K562 (cell line): ENCODE data around the gene STK16. TPM values are rescaled to one million over a fixed set of nuclear protein-coding genes. Genes with fewer than 3 reads are reported as not detected.

Experiments
- ATAC-seq: fragments of 200-7000 bp; cut with Tn5 transposase; 3 replicates; pipeline ENCODE4 v1.9.1; 2020; ENCODE audit warnings: moderate library complexity
- BruUV-seq: library from RNA; stranded (reverse); fragments of 400-500 nt; replicated peaks from 2 replicates; lab custom pipeline; 2021; lab: Mats Ljungman, UMichigan
- CTCF ChIA-PET: fragments of 300-600 bp; formaldehyde crosslinking; extraction: SDS; loops from one replicate; lab custom pipeline; 2021; ENCODE audit warnings: low intra/inter-chr PET ratio; lab: Yijun Ruan, JAX
- POLR2A ChIA-PET: fragments of 300-600, 350-650 bp; sonication (Branson Sonifier 250); formaldehyde crosslinking; extraction: SDS; loops from one replicate; lab custom pipeline; 2021; ENCODE audit warnings: antibody characterized with exemption, inconsistent platforms; lab: Yijun Ruan, JAX
- DNase-seq, 4 experiments: peaks; one replicate each; pipeline versions ENCODE4 v3.0.0 to v3.0.0-alpha.2; 2011 to 2018; ENCODE audit warnings: low spot score in 3 of 4, mixed read lengths in 3 of 4; ENCODE audit errors: extremely low read depth in 1 of 4
- FAIRE-seq: peaks from 2 replicates; lab custom pipeline; 2011; peaks lifted over from hg19 to GRCh38; lab: Jason Lieb, UNC
- H2AFZ ChIP-seq: 2 replicates; pipeline ENCODE4 v1.6.0; 2011; ENCODE audit warnings: low read depth, low read length, control low read depth, inconsistent platforms
- H3K27ac ChIP-seq: fragments of 200-600 bp; 3 replicates; pipeline ENCODE4 v1.8.0; 2011; ENCODE audit warnings: low read depth, mild to moderate bottlenecking, control low read depth, inconsistent platforms, low read length, moderate library complexity, mixed read lengths; ENCODE audit errors: extremely low read depth
- H3K27me3 ChIP-seq, 2 experiments: fragments of 300-600 bp in 1 of 2; 2 replicates in 1 of 2; 3 replicates in 1 of 2; pipeline versions ENCODE4 v1.6.0 to v1.8.0; 2011; ENCODE audit warnings: inconsistent platforms in 2 of 2, low read length in 2 of 2, mild to moderate bottlenecking in 1 of 2, mixed read lengths in 1 of 2, moderate library complexity in 1 of 2; ENCODE audit not compliant: control insufficient read depth in 2 of 2, insufficient read depth in 2 of 2
- H3K36me3 ChIP-seq: fragments of 300-600 bp; 3 replicates; pipeline ENCODE4 v1.8.0; 2011; ENCODE audit warnings: mild to moderate bottlenecking, low read length, inconsistent platforms; ENCODE audit not compliant: control insufficient read depth, insufficient read depth
- H3K4me1 ChIP-seq, 2 experiments: fragments of 200-600 bp in 1 of 2; replicated peaks in 1 of 2; 2 replicates in 1 of 2; 3 replicates in 1 of 2; pipeline versions ENCODE4 v1.5.1 to v1.8.0; 2011; ENCODE audit warnings: inconsistent platforms in 2 of 2, low read length in 2 of 2, mild to moderate bottlenecking in 1 of 2, mixed read lengths in 1 of 2, moderate library complexity in 1 of 2; ENCODE audit not compliant: control insufficient read depth in 2 of 2, insufficient read depth in 2 of 2
- H3K4me2 ChIP-seq: 2 replicates; pipeline ENCODE4 v1.6.1; 2011; ENCODE audit warnings: low read length, control low read depth, inconsistent platforms, mixed read lengths; ENCODE audit not compliant: insufficient read depth
- H3K4me3 ChIP-seq: fragments of 200-600 bp; sonication (generic), shearing (Covaris generic); 2 replicates; pipeline ENCODE4 v1.5.1; 2016; ENCODE audit warnings: control low read depth, inconsistent platforms
- H3K79me2 ChIP-seq: fragments of 200-600 bp; 3 replicates; pipeline ENCODE4 v1.8.0; 2011; ENCODE audit warnings: low read length, inconsistent platforms; ENCODE audit not compliant: control insufficient read depth, insufficient read depth
- H3K9ac ChIP-seq, 2 experiments: 2 replicates each; pipeline versions ENCODE4 v1.6.0 to v1.6.1; 2011; ENCODE audit warnings: low read depth in 2 of 2, low read length in 2 of 2, control low read depth in 1 of 2, inconsistent platforms in 1 of 2, mild to moderate bottlenecking in 1 of 2, mixed read lengths in 1 of 2; ENCODE audit not compliant: insufficient read depth in 1 of 2
- H3K9me1 ChIP-seq: one replicate; pipeline ENCODE4 v1.6.0; 2011; ENCODE audit warnings: inconsistent platforms, mild to moderate bottlenecking, low read length, moderate library complexity; ENCODE audit not compliant: control insufficient read depth, insufficient read depth
- H3K9me3 ChIP-seq: replicated peaks from 2 replicates; pipeline ENCODE4 v1.5.1; 2011; ENCODE audit warnings: low read depth, low read length, inconsistent platforms; ENCODE audit not compliant: control insufficient read depth, insufficient read depth
- H4K20me1 ChIP-seq: replicated peaks from 2 replicates; pipeline ENCODE4 v1.6.1; 2011; ENCODE audit warnings: low read length, inconsistent platforms, mixed read lengths; ENCODE audit not compliant: control insufficient read depth, insufficient read depth
- BACH1 ChIP-seq: fragments of 200-800 bp; sonication (Bioruptor generic); IDR thresholded peaks from 2 replicates; pipeline ENCODE4 v1.6.1; 2016; ENCODE audit warnings: missing genetic modification characterization, missing compliant biosample characterization
- BCOR ChIP-seq: fragments of 450-650 bp; IDR thresholded peaks from 2 replicates; pipeline ENCODE4 v1.6.1; 2016
- FIP1L1 ChIP-seq: fragments of 200-400 bp; formaldehyde crosslinking; IDR thresholded peaks from 2 replicates; pipeline ENCODE4 v1.6.1; 2018; ENCODE audit warnings: mild to moderate bottlenecking, low read depth, low read length; ENCODE audit not compliant: poor library complexity, severe bottlenecking
- HDAC8 ChIP-seq: fragments of 450-650 bp; IDR thresholded peaks from 2 replicates; pipeline ENCODE4 v1.6.1; 2016; ENCODE audit warnings: mild to moderate bottlenecking, missing genetic modification characterization, moderate library complexity, missing compliant biosample characterization
- IRF1 ChIP-seq: sonication (generic); formaldehyde crosslinking; IDR thresholded peaks from 2 replicates; pipeline ENCODE4 v1.8.0; 2022; ENCODE audit warnings: missing genetic modification reagents, mild to moderate bottlenecking, borderline replicate concordance
- KDM4B ChIP-seq, 2 experiments: fragments of 450-650 bp in 1 of 2; sonication (generic) in 1 of 2; IDR thresholded peaks; 2 replicates each; pipeline ENCODE4 v1.6.1; 2016 to 2017; ENCODE audit warnings: borderline replicate concordance in 2 of 2, antibody characterized with exemption in 1 of 2, low read depth in 1 of 2, mild to moderate bottlenecking in 1 of 2
- MEF2A ChIP-seq: IDR thresholded peaks from 2 replicates; pipeline ENCODE4 v1.6.1; 2011; ENCODE audit warnings: low read depth, mild to moderate bottlenecking, low read length, moderate library complexity; ENCODE audit not compliant: control insufficient read depth
- POU5F1 ChIP-seq: fragments of 150-350 bp; IDR thresholded peaks from 2 replicates; pipeline ENCODE4 v1.6.1; 2014; ENCODE audit warnings: borderline replicate concordance, low read length, low read depth, mild to moderate bottlenecking; ENCODE audit not compliant: partially characterized antibody
- PRMT5 ChIP-seq: sonication (generic); formaldehyde crosslinking; IDR thresholded peaks from 2 replicates; pipeline ENCODE4 v1.5.0; 2020; ENCODE audit warnings: missing genetic modification reagents
- RB1 ChIP-seq: fragments of 450-650 bp; IDR thresholded peaks from 2 replicates; pipeline ENCODE4 v1.6.1; 2017; ENCODE audit warnings: low read depth, mild to moderate bottlenecking
- SETDB1 ChIP-seq: IDR thresholded peaks from one replicate; pipeline ENCODE4 v1.6.1; 2012; ENCODE audit warnings: low read length, control low read depth, inconsistent platforms
- SMARCE1 ChIP-seq: fragments of 450-650 bp; IDR thresholded peaks from 2 replicates; pipeline ENCODE4 v1.7.1; 2016; ENCODE audit warnings: mild to moderate bottlenecking
- SP1 ChIP-seq: sonication (generic); formaldehyde crosslinking; IDR thresholded peaks from 2 replicates; pipeline ENCODE4 v1.8.1; 2022; ENCODE audit warnings: mild to moderate bottlenecking, missing genetic modification reagents
- ZNF134 ChIP-seq: fragments of 250-450 bp; sonication (Bioruptor Pico); conservative IDR thresholded peaks from 2 replicates; pipeline ENCODE4 v1.4.0; 2020
- ZNF146 ChIP-seq: IDR thresholded peaks from one replicate; pipeline ENCODE4 v1.6.1; 2018; ENCODE audit warnings: missing compliant biosample characterization; ENCODE audit not compliant: unreplicated experiment
- WGBS: fragments of 100-300 bp; shearing (Covaris generic); methylation state at CpG from one replicate; pipeline ENCODE4 v1.1.6; 2016; ENCODE audit warnings: low coverage, mixed read lengths; ENCODE audit not compliant: insufficient coverage; ENCODE audit errors: missing lambda C conversion rate; 5-methylcytosine and 5-hydroxymethylcytosine counted together
- in situ Hi-C: fragments of 300-500 bp; cut with MboI; formaldehyde crosslinking; loops from 4 replicates; pipeline ENCODE4 v1.15.0; 2018; ENCODE audit warnings: inconsistent platforms, mixed read lengths
- intact Hi-C: fragments of 100-400 bp; cut with micrococcal nuclease; formaldehyde crosslinking; loops from 2 replicates; pipeline ENCODE4 v1.14.2; 2022
- polyA plus RNA-seq, 8 experiments: library from polyadenylated mRNA; depleted of rRNA in 4 of 8; stranded (reverse) in 5 of 8; unstranded in 3 of 8; fragments of >200 nt; fragmentation: Nextera tagmentation in 2 of 8; fragmentation: Illumina TruSeq in 1 of 8; extraction: Ambion mirVana in 2 of 8; extraction: Trizol in 1 of 8; gene quantifications; 2 replicates each; pipeline versions ENCODE4 v1.2.1 to v1.2.3, GENCODE V29; 2011 to 2014; ENCODE audit warnings: inconsistent platforms in 1 of 8, missing spikeins in 1 of 8
- total RNA-seq, 7 experiments: library from RNA; depleted of rRNA in 6 of 7; stranded (reverse); fragments of >200 nt in 6 of 7; fragmentation: Illumina TruSeq in 2 of 7; extraction: Trizol in 2 of 7; gene quantifications; 2 replicates each; pipeline versions ENCODE4 v1.2.1 to v1.2.3, GENCODE V29; 2011 to 2021; ENCODE audit warnings: low replicate concordance in 1 of 7
- TF ChIP-seq, protein P1 (sequence below), 2 experiments: fragments of 150-350 bp in 1 of 2; IDR thresholded peaks; 2 replicates each; pipeline ENCODE4 v1.6.1; 2012 to 2016; ENCODE audit warnings: low read depth in 2 of 2, low read length in 2 of 2, mild to moderate bottlenecking in 1 of 2, moderate library complexity in 1 of 2

Gene STK16
- total and polyA plus RNA-seq, 9 of the 15 experiments (the other 6 are each of a cell fraction or from before 2014, with no cell fraction given) = 5.4 to 36.2 (median 17.8) TPM

DNA sequence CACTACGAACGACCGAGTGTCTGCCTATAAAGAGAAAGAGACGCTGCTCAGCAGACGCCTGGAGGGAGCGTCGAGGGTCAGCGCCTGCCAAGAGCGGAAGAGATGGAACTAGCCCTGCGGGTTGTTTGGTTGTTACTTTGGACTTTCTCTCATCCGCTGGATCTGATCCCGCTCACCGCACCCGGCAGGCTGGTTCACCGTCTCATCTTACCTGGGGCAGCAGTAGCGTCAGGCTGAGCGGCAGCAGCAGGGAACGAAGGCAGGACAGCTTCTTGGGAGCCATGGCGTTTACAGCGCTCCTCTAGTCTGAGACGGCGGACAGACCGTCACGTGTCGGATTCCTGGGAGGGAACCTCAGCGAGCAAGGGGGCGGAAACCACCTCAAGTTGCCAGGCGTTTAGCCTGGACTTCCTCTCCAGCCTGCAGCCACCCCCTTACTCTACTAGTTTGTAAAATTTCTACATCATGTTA is 2.0 kb upstream of the STK16 start (continued):
- TF ChIP-seq PRMT5 (CRISPR knock-in tag) (no peak), SETDB1 (no peak), RB1 (no peak), MEF2A (no peak), KDM4B (IDR thresholded peaks at IDR 0.05; ENCODE audit: borderline replicate concordance in 2 of 2, low read depth in 1 of 2) (no peak)

GRCh38 chr2:219244789-219245147 is 511 bp upstream of the STK16 start:
- Histone ChIP-seq H3K27ac (peak overlapping the region; percentile 95), H2AFZ (peak overlapping the region; percentile 86), H3K9me3 (no peaks in the 10 kb centered on the region), H3K4me1 (peaks cover 19 to 30% of the 10 kb centered on the region in 2 experiments; a peak in 4 of 5 replicates), H3K9ac (peak overlapping the region; percentile 94 to 99), H4K20me1 (0 out of 2 replicates have a peak, but pooled peaks cover 2% of the 10 kb centered on the region), H3K27me3 (no peaks in the 10 kb centered on the region), H3K9me1 (no peaks in the 10 kb centered on the region), H3K36me3 (peaks cover 33% of the 10 kb centered on the region), H3K4me3 (peak overlapping the region; percentile 93), H3K4me2 (peak overlapping the region; percentile 92), H3K79me2 (peaks cover 17% of the 10 kb centered on the region)
- ATAC-seq (no peak), DNase-seq (no peak), FAIRE-seq (no peak)
- in situ Hi-C loops = no loop called here
- intact Hi-C loops = loop anchor here (2.0 kb wide), 1 partner anchor 16 kb away; the partner anchor contains the start of genes ANKZF1 and ATG9A
- WGBS = 24% methylated on average over 6 of the region's 6 CpGs
- TSS peak; percentile 81 for BruUV-seq
- CTCF ChIA-PET = no interaction called here
- POLR2A ChIA-PET = interaction anchor here (0.6 to 2.2 kb wide), 13 partner anchors 8 to 640 kb away, joined by 3 to 12 read pairs (median 4); partner anchors contain the start of genes ANKZF1, ATG9A, DNAJB2 and TUBA4A
- TF ChIP-seq ZNF134 (CRISPR knock-in tag) = no peak
- no peak for TF ChIP-seq FIP1L1
- no peak for TF ChIP-seq IRF1 (CRISPR knock-in tag)
- no peak for TF ChIP-seq ZNF146 (CRISPR knock-in tag)
- TF ChIP-seq BCOR = peak; percentile 66; the same call in 1 of the 2 replicates
- no peak for TF ChIP-seq POU5F1
- TF ChIP-seq, protein P1, sequence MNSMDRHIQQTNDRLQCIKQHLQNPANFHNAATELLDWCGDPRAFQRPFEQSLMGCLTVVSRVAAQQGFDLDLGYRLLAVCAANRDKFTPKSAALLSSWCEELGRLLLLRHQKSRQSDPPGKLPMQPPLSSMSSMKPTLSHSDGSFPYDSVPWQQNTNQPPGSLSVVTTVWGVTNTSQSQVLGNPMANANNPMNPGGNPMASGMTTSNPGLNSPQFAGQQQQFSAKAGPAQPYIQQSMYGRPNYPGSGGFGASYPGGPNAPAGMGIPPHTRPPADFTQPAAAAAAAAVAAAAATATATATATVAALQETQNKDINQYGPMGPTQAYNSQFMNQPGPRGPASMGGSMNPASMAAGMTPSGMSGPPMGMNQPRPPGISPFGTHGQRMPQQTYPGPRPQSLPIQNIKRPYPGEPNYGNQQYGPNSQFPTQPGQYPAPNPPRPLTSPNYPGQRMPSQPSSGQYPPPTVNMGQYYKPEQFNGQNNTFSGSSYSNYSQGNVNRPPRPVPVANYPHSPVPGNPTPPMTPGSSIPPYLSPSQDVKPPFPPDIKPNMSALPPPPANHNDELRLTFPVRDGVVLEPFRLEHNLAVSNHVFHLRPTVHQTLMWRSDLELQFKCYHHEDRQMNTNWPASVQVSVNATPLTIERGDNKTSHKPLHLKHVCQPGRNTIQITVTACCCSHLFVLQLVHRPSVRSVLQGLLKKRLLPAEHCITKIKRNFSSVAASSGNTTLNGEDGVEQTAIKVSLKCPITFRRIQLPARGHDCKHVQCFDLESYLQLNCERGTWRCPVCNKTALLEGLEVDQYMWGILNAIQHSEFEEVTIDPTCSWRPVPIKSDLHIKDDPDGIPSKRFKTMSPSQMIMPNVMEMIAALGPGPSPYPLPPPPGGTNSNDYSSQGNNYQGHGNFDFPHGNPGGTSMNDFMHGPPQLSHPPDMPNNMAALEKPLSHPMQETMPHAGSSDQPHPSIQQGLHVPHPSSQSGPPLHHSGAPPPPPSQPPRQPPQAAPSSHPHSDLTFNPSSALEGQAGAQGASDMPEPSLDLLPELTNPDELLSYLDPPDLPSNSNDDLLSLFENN (IDR thresholded peaks at IDR 0.05; ENCODE audit: low read depth in 2 of 2, low read length in 2 of 2) = no peak
- no peak for TF ChIP-seq BACH1 (tag)
- TF ChIP-seq SP1 (CRISPR knock-in tag) = no peak
- no peak for TF ChIP-seq SMARCE1
- no peak for TF ChIP-seq HDAC8 (tag)
